ENCODE measurements around the gene DCAF8. TPM values are rescaled to one million over a fixed set of nuclear protein-coding genes. Genes with fewer than 3 reads are reported as not detected.

Gene DCAF8
- total RNA-seq, 6 experiments from 2014 or later: 80.2 to 137 (median 110) TPM

- no peaks in the 10 kb centered on the region for H3K27me3 ChIP-seq
- ATAC-seq: no peak
- peaks cover 0 to 95% (median 52%) of the 10 kb centered on the region in 4 donors for H3K36me3 ChIP-seq
- no peak overlapping the region for H3K27ac ChIP-seq
- H3K4me1 ChIP-seq: no peaks in the 10 kb centered on the region
- H3K9me3 ChIP-seq: no peaks in the 10 kb centered on the region
- no peak overlapping the region for H3K4me3 ChIP-seq
- TF ChIP-seq POLR2A (IDR thresholded peaks at IDR 0.05) (no peak), CTCF (IDR thresholded peaks at IDR 0.05) (no peak)
- DNase-seq: no peak
- intact Hi-C loops (cut with DNase I): no loop called here
Measured at GRCh38 chr1:160228431-160228830, 33.9 kb downstream of the DCAF8 start.

GRCh38 chr1:160227561-160227960, 34.8 kb downstream of the DCAF8 start:
- H3K36me3 ChIP-seq: peaks cover 0 to 100% (median 53%) of the 10 kb centered on the region in 4 donors
- ATAC-seq (no peak), DNase-seq (no peak)
- no peak overlapping the region for H3K27ac ChIP-seq
- 100% methylated on average over 1 of the region's 1 CpG for WGBS (ENCODE audit: insufficient coverage, low coverage, low lambda C conversion rate, missing lambda C conversion rate)
- no peak overlapping the region for H3K4me3 ChIP-seq
- intact Hi-C loops (cut with DNase I): no loop called here
- TF ChIP-seq POLR2A (IDR thresholded peaks at IDR 0.05) (no peak), CTCF (IDR thresholded peaks at IDR 0.05) (no peak)
- H3K27me3 ChIP-seq: no peaks in the 10 kb centered on the region
- H3K4me1 ChIP-seq: no peaks in the 10 kb centered on the region
- no peaks in the 10 kb centered on the region for H3K9me3 ChIP-seq

- no peak for ATAC-seq
Measured at GRCh38 chr1:160227034-160227433, 35.3 kb downstream of the DCAF8 start.

GRCh38 chr1:160226623-160227022, 35.7 kb downstream of the DCAF8 start:
- Histone ChIP-seq H3K36me3 (peaks cover 0 to 100% (median 54%) of the 10 kb centered on the region in 4 donors), H3K9me3 (no peaks in the 10 kb centered on the region), H3K4me1 (no peaks in the 10 kb centered on the region), H3K27me3 (no peaks in the 10 kb centered on the region), H3K27ac (no peak overlapping the region), H3K4me3 (no peak overlapping the region)
- no peak for ATAC-seq
- intact Hi-C loops (cut with DNase I): no loop called here
- no peak for TF ChIP-seq POLR2A (IDR thresholded peaks at IDR 0.05)
- TF ChIP-seq CTCF (IDR thresholded peaks at IDR 0.05): no peak
- 94% methylated on average over 2 of the region's 2 CpGs for WGBS (ENCODE audit: insufficient coverage, low coverage, low lambda C conversion rate, missing lambda C conversion rate)
- DNase-seq: no peak

More at GRCh38 chr1:160227034-160227433, 35.3 kb downstream of the DCAF8 start:
- Histone ChIP-seq H3K36me3 (peaks cover 0 to 100% (median 54%) of the 10 kb centered on the region in 4 donors), H3K27me3 (no peaks in the 10 kb centered on the region), H3K4me1 (no peaks in the 10 kb centered on the region), H3K27ac (no peak overlapping the region), H3K4me3 (no peak overlapping the region), H3K9me3 (no peaks in the 10 kb centered on the region)
- WGBS (ENCODE audit: insufficient coverage, low coverage, low lambda C conversion rate, missing lambda C conversion rate): 79% methylated on average over 4 of the region's 4 CpGs
- no peak for DNase-seq
- intact Hi-C loops (cut with DNase I): no loop called here
- TF ChIP-seq CTCF (IDR thresholded peaks at IDR 0.05) (no peak), POLR2A (IDR thresholded peaks at IDR 0.05) (no peak)

- TF ChIP-seq POLR2A (IDR thresholded peaks at IDR 0.05) (no peak), CTCF (IDR thresholded peaks at IDR 0.05) (no peak)
- Histone ChIP-seq H3K9me3 (no peaks in the 10 kb centered on the region), H3K36me3 (peaks cover 0 to 100% (median 55%) of the 10 kb centered on the region in 4 donors), H3K4me1 (peaks cover 0 to 11% (median 0%) of the 10 kb centered on the region in 4 donors), H3K4me3 (no peak overlapping the region), H3K27me3 (no peaks in the 10 kb centered on the region), H3K27ac (no peak overlapping the region)
- WGBS (ENCODE audit: insufficient coverage, low coverage, low lambda C conversion rate, missing lambda C conversion rate): 83% methylated on average over 2 of the region's 2 CpGs
- intact Hi-C loops (cut with DNase I): no loop called here
- ATAC-seq (no peak), DNase-seq (no peak)
Measured at GRCh38 chr1:160225345-160225744, 37.0 kb downstream of the DCAF8 start.
